HG03558 (cell line): Measurements from ENCODE around the gene NOP56.

ENCODE experiments used
- ATAC-seq: cut with Tn5 transposase; IDR thresholded peaks from one replicate; pipeline ENCODE4 v1.9.1; 2021; ENCODE audit warnings: moderate number of reproducible peaks; ENCODE audit not compliant: unreplicated experiment; ENCODE audit errors: extremely low read depth

NOP56 gene

GRCh38 chr20:2698912-2699311 lies 46.5 kb downstream of the NOP56 start:
- ATAC-seq, result no peak

DNA sequence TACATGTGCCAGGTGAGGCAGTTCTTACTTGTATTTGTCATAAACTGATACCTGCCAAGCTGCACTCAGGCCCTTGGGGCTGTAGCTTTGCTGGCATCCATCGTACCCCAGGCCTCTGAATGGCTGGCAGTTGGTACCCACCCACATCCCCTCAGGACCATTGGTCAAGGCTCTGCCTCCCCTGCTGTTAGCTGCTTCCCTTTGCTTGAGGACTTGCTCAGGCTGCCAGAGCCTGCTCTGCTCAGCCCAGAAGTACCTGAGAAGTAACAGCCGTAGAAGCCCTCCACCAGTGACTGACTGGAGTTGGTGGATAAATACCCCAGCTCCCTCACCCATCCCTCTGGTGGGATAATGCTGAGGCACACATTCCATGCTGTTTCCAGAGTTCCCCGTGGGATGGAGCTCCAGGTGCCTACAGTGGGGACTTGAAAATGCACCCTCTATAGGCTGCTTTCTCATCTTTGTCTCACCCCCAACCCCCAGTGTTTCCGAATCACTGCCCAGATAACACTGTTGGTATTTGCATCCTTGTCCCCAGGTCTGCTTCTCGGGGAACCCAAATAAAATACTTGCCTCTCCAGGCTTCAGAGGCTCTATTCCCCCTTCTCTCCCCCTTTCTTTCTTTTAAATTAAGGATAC lies 47.5 kb downstream of the NOP56 start:
- ATAC-seq, result no peak

DNA sequence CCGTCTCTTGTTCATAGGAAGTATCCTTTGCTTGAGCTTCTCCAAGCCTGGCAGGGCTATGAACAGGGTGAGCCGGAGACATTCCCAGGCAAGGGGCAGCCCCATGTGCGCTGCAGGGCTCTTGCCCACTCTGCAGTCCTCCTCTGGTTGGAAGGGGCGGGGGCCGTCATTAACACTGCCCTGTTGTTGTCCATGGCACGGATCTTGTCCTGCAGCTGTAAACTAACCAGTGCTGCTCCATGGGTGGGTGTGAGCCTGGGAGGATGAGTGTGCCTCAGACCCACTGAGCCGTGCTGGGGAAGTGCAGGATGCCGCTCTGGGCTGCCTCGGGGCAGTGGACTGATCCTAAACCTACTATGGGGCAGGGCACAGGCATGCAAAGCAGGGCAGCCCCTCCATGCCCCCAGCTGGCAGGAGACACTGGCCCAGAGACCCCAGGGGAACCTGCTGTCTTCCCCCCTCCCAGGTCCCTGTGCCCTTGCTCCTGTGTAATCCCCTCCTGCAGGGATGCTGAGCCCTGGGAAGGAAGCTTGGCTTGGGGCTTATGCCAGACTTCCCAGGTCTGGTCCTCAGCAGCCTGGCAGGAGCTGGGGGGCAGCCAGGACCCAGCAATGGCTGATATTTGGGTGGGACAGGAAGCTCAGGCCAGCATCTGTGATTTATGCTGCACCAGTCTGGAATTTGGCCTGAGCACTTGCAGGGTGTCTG lies 48.6 kb downstream of the NOP56 start:
- ATAC-seq, result no peak

GRCh38 chr20:2701671-2702081 lies 49.2 kb downstream of the NOP56 start:
- ATAC-seq, result no peak

DNA sequence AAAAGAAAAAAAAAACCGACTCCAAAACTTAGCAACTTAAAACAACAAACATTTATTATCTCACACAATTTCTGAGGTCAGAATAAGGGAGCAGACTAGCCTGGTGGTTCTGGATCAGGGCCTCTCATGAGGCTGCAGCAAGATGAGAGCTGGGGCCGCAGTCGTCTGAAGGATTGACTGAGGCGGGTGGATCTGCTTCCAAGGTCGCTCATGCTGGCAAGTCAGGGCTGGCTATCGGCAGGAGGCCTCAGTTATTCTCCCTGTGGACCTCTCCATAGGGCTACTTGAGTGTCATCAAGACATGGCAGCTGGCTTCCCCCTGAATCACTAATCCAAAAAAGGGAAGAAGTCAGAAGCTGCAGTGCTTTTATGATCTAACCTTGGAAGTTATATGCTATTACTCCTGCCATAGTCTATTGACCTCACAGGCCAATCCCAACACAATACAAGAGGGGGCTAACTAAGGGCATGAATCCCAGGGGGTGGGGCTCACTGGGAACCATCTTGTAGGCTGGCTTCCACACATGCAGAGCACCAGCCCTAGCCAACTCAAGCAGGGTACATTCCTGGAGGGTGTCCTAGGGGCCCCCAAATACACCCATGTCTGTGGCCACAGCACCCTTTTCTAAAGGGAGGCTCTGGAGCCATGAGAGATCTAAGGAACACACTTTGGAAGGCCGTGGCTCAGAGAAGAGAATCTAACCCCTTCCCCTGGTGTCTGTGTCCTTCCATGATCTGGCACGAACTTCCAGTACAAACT lies 51.5 kb downstream of the NOP56 start:
- no peak for ATAC-seq

GRCh38 chr20:2705931-2706645 lies 53.7 kb downstream of the NOP56 start:
- ATAC-seq, result no peak

GRCh38 chr20:2706688-2707352 lies 54.4 kb downstream of the NOP56 start:
- ATAC-seq, result no peak

- ATAC-seq, result no peak
Measured at GRCh38 chr20:2707353-2708072, 55.1 kb downstream of the NOP56 start.
